ENCODE results near the gene TP53I13.

Gene TP53I13

GRCh38 chr17:29590411-29591145, 22.1 kb downstream of the TP53I13 start (continued):
- no peak for TF ChIP-seq ZNF645 (tag by site-specific recombination; IDR thresholded peaks at IDR 0.05)
- TF ChIP-seq ZNF274 (IDR thresholded peaks at IDR 0.05; ENCODE audit: low read length), result no peak
- no peak for TF ChIP-seq ZNF274 (tag by site-specific recombination; IDR thresholded peaks at IDR 0.05; ENCODE audit: borderline replicate concordance)
- no peak for TF ChIP-seq PRDM4 (tag by site-specific recombination; IDR thresholded peaks at IDR 0.05)
- peak; percentile 65; the same call in 1 of the 2 replicates for TF ChIP-seq ZBTB7A (tag by site-specific recombination; IDR thresholded peaks at IDR 0.05; ENCODE audit: low read depth)
- TF ChIP-seq ZNF791 (tag by site-specific recombination; IDR thresholded peaks at IDR 0.05), result no peak
- TF ChIP-seq FEZF1 (tag by site-specific recombination; IDR thresholded peaks at IDR 0.05), result peak; percentile 7; the same call in 1 of the 2 replicates
- no peak for TF ChIP-seq ZBTB8A (tag by site-specific recombination; IDR thresholded peaks at IDR 0.05)
- TF ChIP-seq SP2 (tag by site-specific recombination; IDR thresholded peaks at IDR 0.05), result peak; percentile 21; the same call in 1 of the 2 replicates
- TF ChIP-seq IKZF3 (tag by site-specific recombination; IDR thresholded peaks at IDR 0.05), result 0 out of 2 replicates have a peak, but pooled peaks have one; percentile 28
- peak; percentile 89 for TF ChIP-seq GFI1B (tag by site-specific recombination; IDR thresholded peaks at IDR 0.05)
- TF ChIP-seq, protein P1, sequence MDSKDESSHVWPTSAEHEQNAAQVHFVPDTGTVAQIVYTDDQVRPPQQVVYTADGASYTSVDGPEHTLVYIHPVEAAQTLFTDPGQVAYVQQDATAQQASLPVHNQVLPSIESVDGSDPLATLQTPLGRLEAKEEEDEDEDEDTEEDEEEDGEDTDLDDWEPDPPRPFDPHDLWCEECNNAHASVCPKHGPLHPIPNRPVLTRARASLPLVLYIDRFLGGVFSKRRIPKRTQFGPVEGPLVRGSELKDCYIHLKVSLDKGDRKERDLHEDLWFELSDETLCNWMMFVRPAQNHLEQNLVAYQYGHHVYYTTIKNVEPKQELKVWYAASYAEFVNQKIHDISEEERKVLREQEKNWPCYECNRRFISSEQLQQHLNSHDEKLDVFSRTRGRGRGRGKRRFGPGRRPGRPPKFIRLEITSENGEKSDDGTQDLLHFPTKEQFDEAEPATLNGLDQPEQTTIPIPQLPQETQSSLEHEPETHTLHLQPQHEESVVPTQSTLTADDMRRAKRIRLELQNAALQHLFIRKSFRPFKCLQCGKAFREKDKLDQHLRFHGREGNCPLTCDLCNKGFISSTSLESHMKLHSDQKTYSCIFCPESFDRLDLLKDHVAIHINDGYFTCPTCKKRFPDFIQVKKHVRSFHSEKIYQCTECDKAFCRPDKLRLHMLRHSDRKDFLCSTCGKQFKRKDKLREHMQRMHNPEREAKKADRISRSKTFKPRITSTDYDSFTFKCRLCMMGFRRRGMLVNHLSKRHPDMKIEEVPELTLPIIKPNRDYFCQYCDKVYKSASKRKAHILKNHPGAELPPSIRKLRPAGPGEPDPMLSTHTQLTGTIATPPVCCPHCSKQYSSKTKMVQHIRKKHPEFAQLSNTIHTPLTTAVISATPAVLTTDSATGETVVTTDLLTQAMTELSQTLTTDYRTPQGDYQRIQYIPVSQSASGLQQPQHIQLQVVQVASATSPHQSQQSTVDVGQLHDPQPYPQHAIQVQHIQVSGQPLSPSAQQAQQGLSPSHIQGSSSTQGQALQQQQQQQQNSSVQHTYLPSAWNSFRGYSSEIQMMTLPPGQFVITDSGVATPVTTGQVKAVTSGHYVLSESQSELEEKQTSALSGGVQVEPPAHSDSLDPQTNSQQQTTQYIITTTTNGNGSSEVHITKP (tag by site-specific recombination; IDR thresholded peaks at IDR 0.05), result peak; percentile 74
- no peak; the same call in 1 of the 2 replicates for TF ChIP-seq ZNF24 (tag by site-specific recombination; IDR thresholded peaks at IDR 0.05)
- TF ChIP-seq, protein P2, sequence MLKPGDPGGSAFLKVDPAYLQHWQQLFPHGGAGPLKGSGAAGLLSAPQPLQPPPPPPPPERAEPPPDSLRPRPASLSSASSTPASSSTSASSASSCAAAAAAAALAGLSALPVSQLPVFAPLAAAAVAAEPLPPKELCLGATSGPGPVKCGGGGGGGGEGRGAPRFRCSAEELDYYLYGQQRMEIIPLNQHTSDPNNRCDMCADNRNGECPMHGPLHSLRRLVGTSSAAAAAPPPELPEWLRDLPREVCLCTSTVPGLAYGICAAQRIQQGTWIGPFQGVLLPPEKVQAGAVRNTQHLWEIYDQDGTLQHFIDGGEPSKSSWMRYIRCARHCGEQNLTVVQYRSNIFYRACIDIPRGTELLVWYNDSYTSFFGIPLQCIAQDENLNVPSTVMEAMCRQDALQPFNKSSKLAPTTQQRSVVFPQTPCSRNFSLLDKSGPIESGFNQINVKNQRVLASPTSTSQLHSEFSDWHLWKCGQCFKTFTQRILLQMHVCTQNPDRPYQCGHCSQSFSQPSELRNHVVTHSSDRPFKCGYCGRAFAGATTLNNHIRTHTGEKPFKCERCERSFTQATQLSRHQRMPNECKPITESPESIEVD (tag by site-specific recombination; IDR thresholded peaks at IDR 0.05), result no peak
- 0 out of 2 replicates have a peak, but pooled peaks have one; percentile 26 for TF ChIP-seq ZNF423 (tag by site-specific recombination; IDR thresholded peaks at IDR 0.05)
- TF ChIP-seq ZNF76 (tag by site-specific recombination; IDR thresholded peaks at IDR 0.05; ENCODE audit: borderline replicate concordance, low read depth), result peak; percentile 12; the same call in 1 of the 2 replicates
- TF ChIP-seq ZNF629 (tag by site-specific recombination; IDR thresholded peaks at IDR 0.05), result peak; percentile 7; the same call in 1 of the 2 replicates
- peak; percentile 44; the same call in 1 of the 2 replicates for TF ChIP-seq ZNF398 (tag by site-specific recombination; IDR thresholded peaks at IDR 0.05)
- TF ChIP-seq ZNF239 (tag by site-specific recombination; IDR thresholded peaks at IDR 0.05), result no peak
- TF ChIP-seq ZNF211 (tag by site-specific recombination; IDR thresholded peaks at IDR 0.05; ENCODE audit: low read depth), result no peak
- TF ChIP-seq KLF1 (tag by site-specific recombination; IDR thresholded peaks at IDR 0.05), result no peak
- TF ChIP-seq ZNF600 (tag by site-specific recombination; IDR thresholded peaks at IDR 0.05), result peak; percentile 34; the same call in 1 of the 2 replicates

Data from HEK293 (cell line).